Measurements from ENCODE around the gene CBL.
"Not testable (repeated sequence)": the region's sequence is repeated elsewhere in the genome, so short reads cannot be mapped to it uniquely, and the experiment has no call there.

CBL gene

GRCh38 chr11:119205574-119206510, at the start of gene CBL:
Gene CBL, plus strand, starts transcription at chr11:119206339. Its CDS starts 79 bp downstream, at chr11:119206418.
- DNase-seq (ENCODE audit: low read depth, low spot score), result peak; percentile 61

- DNase-seq (ENCODE audit: low read depth, low spot score), result no peak
Observed at GRCh38 chr11:119156496-119156895, 49.6 kb upstream of the CBL start.

DNA sequence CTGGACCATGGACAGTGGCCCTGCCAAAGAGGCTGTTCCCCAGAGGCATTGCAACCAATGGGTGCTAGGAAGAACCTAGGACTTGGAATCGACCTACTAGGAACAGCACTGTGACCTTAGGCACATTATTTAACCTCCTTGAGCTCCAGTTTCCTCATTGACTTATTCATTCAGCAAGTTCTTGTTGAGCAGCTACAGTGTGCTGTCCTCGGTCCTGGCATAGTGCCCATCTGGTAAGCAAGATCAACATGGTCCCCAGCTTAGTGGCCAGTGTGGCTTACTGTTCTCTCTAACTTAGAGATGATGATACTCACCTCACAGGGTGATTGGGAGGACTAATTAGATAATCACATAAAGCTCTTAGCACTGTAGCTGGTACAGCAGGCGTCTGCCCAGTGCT, 49.1 kb upstream of the CBL start:
- no peak for DNase-seq (ENCODE audit: low read depth, low spot score)

DNA sequence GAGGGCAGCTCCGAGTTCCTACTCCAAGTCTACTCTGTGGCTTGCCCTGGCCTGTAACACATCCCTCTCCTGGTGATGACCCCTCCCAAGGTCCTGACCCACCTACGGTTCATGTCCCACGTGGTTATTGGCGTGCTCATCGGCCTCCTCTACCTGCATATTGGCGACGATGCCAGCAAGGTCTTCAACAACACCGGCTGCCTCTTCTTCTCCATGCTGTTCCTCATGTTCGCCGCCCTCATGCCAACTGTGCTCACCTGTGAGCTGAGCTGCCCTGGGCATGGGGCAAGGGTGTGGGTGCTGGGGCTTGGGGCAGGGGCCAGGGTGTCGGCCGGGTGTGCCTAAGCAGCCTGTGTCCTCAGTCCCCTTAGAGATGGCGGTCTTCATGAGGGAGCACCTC, 47.7 kb upstream of the CBL start:
- DNase-seq (ENCODE audit: low read depth, low spot score), result no peak

DNA sequence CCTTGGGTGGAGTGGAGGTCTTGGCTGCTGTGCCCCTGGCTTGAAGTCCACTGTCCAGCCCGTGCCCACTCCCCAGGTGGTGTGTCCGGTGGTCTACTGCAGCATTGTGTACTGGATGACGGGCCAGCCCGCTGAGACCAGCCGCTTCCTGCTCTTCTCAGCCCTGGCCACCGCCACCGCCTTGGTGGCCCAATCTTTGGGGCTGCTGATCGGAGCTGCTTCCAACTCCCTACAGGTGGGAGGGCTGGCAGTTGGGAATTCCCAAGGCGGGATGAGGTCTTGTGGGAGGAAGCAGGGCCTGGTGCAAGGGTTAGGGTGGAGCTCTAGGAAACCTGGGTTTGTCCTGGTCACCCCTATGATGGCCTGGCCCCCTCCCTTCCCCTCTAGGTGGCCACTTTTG, 46.0 kb upstream of the CBL start:
- DNase-seq (ENCODE audit: low read depth, low spot score), result no peak

DNA sequence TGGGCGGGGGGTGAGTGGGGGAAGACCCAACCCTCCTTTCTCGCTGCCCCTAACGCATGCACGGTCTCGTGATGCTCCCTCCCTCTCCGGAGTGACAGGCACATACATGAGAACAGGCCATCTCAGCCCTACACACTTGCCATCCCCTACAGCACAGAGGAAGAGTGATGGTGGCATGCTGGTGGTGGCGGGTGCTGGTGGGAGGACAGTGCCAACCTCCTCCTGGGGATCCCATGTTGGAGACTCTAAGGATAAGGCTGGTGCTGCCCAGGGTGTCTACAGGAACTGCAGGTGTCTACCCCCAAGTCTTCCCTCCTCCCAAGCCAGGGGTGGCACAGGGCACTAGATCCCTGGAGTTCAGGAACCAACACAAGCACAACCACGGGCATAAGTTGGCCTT, 44.3 kb upstream of the CBL start:
- DNase-seq (ENCODE audit: low read depth, low spot score), result no peak

GRCh38 chr11:119166368-119167076, 39.6 kb upstream of the CBL start:
- no peak for DNase-seq (ENCODE audit: low read depth, low spot score)

DNA sequence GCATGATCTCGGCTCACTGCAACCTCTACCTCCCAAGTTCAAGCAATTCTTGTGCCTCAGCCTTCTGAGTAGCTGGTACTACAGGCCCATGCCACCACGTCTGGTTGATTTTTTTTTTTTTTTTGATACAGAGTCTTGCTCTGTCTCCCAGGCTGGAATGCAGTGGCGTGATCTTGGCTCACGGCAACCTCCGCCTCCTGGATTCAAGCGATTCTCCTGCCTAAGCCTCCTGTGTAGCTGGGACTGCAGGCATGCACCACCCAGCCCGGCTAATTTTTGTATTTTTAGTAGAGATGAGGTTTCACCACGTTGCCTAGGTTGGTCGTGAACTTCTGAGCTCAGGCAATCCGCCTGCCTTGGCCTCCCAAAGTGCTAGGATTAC, 39.1 kb upstream of the CBL start:
- DNase-seq (ENCODE audit: low read depth, low spot score), result not testable (repeated sequence)

DNA sequence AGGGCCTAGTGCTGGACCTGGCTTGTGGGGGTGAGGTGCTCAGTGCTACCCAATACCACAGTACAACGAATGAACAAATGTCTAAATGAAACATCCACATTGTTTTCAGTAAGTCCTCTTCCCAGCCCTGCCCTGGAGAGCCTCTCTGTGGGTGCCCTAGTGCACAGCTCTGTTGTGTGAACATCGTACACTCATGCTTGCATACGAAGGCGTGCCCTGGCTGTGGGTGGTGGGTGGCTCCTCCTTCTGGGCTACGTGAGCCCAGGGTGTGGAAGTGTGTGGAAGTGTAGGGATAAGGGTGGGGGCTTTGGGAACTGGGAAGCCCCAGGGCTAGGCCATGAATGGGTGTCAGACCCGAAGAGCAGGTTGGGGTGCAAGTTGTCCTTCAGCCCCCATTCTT, 38.2 kb upstream of the CBL start:
- DNase-seq (ENCODE audit: low read depth, low spot score), result no peak

DNA sequence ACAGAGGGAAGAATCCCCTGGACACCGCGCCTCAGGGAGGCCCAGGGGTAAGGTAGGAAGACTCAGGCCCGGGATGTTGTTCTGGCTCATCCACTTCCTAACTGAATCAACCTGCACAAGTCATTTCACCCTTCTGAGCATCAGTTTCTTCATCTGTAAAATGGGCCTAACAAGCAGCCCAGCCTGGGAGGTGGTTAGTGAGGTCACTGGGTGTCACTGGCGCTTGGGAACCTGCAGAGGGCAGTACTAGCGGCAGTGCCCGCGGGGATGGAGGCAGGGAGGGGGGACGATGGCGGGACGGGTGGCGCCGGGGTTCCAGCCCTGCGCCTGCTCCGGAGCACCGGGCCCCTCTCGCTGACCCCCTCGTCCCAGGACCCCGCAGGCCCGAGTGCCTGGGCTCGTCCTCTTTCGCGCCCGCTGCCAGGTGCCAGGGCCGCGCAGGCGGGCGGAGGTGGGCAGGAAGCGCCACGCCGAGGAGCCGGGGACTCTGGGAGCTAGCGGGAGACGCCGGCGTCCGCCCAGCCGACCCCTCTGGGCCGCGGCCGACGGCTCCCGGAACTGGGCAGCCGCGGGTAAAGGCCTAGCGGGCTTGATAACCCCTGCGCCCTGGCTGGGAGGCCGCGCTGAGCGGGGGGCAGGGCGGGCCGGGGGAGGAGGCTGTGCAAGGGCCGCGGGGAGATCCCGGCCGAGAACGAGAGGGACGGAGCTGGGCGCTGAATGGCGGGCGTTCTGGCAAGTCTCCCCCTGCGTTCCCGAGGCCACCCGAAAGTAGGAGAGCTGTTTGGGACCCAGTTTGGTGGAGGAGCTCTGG, 37.5 kb upstream of the CBL start, which contains the start of gene NLRX1:
TSS of gene NLRX1 (plus strand) at position 255 of the 811 bp plus-strand sequence. CDS start 2,679 bp downstream, outside the sequence.
- DNase-seq (ENCODE audit: low read depth, low spot score), result peak; percentile 50

DNA sequence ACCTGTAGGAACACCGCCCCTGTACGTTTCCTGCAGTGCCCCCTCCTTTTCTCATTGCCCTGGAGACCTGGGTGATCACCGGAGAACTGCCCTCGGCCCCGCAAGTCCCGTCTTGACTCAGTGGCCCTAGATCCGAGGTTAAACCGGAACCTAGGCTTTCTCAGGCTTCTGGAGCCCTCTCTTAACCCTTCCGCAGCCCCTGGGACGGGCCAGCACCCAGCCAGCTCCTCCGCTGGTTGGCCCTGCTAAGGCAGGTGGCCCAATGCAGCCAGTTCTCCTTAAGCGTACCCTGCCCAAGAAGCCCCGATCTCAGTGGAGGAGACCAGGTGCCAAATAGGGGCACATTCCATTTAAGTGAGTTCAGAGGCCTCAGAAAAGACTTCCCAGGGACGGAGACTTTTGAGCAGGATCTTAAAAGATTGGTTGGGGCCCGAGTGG, 36.8 kb upstream of the CBL start:
- peak; percentile 72 for DNase-seq (ENCODE audit: low read depth, low spot score)

DNA sequence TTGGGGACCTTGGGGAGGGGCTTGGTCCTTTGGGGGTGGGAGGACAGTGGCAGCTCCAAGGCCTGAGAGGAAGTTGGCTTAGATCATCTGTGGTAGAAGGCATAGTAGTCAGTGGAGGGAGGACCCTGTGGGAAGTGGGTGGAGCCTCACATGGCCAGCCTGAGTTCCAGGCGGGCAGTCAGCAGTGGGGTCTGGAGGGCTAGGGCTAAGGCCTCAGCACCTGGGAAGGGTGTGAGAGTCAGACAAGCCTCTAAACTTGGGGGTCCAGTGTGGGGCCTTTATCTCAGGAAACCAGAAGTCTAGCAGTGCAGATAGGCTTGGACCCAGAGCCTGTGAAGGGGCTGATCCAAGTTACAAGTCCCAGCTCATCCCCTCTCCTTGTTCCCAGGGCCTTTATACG, 33.6 kb upstream of the CBL start:
- no peak for DNase-seq (ENCODE audit: low read depth, low spot score)

GRCh38 chr11:119173453-119173852, 32.7 kb upstream of the CBL start:
- DNase-seq (ENCODE audit: low read depth, low spot score), result no peak

- DNase-seq (ENCODE audit: low read depth, low spot score), result no peak
Observed at GRCh38 chr11:119175493-119176077, 30.6 kb upstream of the CBL start.

DNA sequence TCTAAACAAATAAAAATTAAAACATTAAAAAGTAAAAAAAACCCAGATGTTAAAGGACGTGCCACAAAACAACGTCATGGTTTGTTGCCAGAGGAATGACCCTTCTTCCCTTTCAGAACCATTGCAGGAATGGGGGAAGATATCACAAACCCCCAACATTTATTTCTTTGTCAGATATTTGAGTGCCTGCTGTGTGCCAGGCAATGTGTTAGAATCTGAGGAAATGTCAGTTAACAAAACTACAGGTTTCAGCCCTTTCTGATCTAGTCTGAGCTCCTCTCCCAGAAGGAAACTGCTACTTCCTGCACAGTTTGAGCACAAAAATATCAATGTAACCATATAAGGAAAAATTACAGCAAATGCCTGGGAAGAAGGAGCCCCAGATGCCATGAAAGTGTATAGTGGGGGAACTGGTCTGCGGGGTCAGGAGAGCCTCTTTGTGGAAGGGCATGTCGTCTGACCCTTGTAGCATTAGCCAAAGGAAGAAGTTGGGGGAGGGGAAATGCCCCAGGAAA, 27.9 kb upstream of the CBL start:
- DNase-seq (ENCODE audit: low read depth, low spot score), result no peak

GRCh38 chr11:119179342-119179741, 26.8 kb upstream of the CBL start:
- DNase-seq (ENCODE audit: low read depth, low spot score), result no peak

DNA sequence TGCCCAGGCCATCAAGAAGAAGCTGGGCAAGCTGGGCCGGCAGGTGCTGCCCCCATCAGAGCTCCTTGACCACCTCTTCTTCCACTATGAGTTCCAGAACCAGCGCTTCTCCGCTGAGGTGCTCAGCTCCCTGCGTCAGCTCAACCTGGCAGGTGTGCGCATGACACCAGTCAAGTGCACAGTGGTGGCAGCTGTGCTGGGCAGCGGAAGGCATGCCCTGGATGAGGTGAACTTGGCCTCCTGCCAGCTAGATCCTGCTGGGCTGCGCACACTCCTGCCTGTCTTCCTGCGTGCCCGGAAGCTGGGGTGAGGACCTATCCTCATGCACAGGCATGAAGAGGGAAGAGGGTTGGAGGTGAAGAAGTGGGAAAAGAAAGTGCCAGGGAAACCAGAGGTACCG, 26.2 kb upstream of the CBL start:
- DNase-seq (ENCODE audit: low read depth, low spot score), result no peak

DNA sequence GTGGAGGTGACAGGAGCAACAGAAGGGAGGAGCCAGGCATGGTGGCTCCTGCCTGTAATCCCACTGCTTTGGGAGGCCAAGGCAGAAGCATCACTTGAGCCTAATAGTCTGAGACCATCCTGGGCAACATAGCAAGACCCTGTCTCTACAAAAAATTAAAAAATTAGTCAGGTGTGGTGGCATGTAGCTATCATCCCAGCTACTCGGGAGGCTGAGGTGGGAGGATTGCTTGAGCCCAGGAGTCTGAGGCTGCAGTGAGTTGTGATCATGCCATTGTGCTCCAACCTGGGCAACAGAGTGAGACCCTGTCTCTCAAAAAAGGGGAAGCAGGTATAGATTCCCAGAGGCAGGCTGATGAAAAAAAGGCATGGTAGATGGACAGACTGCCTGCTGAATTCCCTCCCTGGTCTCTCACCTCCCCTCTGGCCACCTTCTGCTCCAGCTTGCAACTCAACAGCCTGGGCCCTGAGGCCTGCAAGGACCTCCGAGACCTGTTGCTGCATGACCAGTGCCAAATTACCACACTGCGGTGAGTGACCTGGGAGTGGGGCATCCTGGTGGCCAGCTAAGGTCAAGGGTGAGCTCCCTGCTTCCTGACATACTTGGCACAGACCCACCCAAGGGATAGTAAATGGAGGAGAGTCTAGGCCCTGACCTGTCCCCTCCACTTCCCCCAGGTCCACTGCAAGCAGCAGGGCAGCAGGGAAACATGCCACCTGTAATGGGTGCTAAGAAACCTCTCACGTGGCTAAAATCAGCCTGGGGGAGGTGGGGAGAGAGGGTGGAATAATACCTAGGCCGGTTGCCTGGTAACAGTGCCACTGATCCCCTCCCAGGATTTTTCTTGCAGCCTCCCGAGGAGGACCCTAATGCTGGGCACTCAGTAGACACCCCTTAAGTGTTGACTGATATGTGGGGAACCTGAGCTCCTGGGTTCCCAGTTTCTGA, 25.1 kb upstream of the CBL start:
- no peak for DNase-seq (ENCODE audit: low read depth, low spot score)

DNA sequence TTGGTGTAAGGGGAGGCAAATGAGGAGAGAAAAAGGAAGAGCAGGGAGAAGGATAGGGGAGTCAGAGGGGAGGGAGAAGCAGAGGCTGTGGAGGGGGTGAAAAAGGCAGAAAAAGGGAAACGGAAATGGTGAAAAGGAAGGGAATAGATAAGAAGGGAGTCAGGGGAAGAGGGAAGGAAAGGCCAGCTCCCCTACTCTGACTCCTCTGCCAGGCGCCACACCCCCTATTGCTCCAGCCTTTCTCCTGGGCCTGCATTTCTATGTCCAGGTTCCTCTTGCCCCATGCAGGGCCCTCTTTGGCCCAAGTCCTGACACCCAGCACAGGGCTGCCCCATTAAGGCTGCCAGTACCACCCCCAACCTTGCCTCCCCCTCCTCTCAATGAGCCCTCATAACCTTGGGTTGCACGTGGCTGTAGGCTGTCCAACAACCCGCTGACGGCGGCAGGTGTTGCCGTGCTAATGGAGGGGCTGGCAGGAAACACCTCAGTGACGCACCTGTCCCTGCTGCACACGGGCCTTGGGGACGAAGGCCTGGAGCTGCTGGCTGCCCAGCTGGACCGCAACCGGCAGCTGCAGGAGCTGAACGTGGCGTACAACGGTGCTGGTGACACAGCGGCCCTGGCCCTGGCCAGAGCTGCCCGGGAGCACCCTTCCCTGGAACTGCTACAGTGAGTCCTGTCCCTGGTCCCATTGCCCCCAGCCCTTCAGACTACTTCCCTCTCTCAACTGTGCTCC, 24.3 kb upstream of the CBL start:
- DNase-seq (ENCODE audit: low read depth, low spot score), result no peak

Measured in iPS DF 19.7 (cell line).